Thymus (tissue), 11 donors: ENCODE results near the gene PLCH2. TPM values are rescaled to one million over a fixed set of nuclear protein-coding genes. Genes with fewer than 3 reads are reported as not detected.

ENCODE experiments used
- DNase-seq, 9 donors: peaks; one replicate each; pipeline ENCODE4 v3.0.0-alpha.2; 2013; ENCODE audit warnings: low spot score in 9 of 9, low read depth in 6 of 9, missing footprints in 1 of 9
- H3K27ac ChIP-seq, 2 donors: one replicate each; pipeline ENCODE4 v1.5.1; 2013; ENCODE audit warnings: control low read depth in 1 of 2, low read depth in 1 of 2, low read length in 1 of 2, mild to moderate bottlenecking in 1 of 2, moderate library complexity in 1 of 2
- H3K27me3 ChIP-seq, 2 donors: one replicate each; pipeline ENCODE4 v1.5.1; 2013; ENCODE audit warnings: low read length in 1 of 2; ENCODE audit not compliant: control insufficient read depth in 2 of 2, insufficient read depth in 1 of 2
- H3K36me3 ChIP-seq, 2 donors: one replicate each; pipeline ENCODE4 v1.5.1; 2013; ENCODE audit warnings: low read length in 1 of 2, mild to moderate bottlenecking in 1 of 2, moderate library complexity in 1 of 2; ENCODE audit not compliant: control insufficient read depth in 2 of 2, insufficient read depth in 2 of 2
- H3K4me1 ChIP-seq, 2 donors: one replicate each; pipeline ENCODE4 v1.5.1; 2013; ENCODE audit warnings: low read length in 2 of 2; ENCODE audit not compliant: control insufficient read depth in 2 of 2, insufficient read depth in 2 of 2
- H3K4me3 ChIP-seq, 2 donors: one replicate each; pipeline ENCODE4 v1.5.1; 2013; ENCODE audit warnings: low read length in 2 of 2, control low read depth in 1 of 2, mild to moderate bottlenecking in 1 of 2
- H3K9me3 ChIP-seq, 2 donors: one replicate each; pipeline ENCODE4 v1.5.1; 2013; ENCODE audit warnings: low read length in 1 of 2, mild to moderate bottlenecking in 1 of 2; ENCODE audit not compliant: control insufficient read depth in 2 of 2, insufficient read depth in 1 of 2
- WGBS: extraction: QIAGEN DNeasy Blood & Tissue Kit; methylation state at CpG from one replicate; pipeline ENCODE4 v1.1.7; 2013; 5-methylcytosine and 5-hydroxymethylcytosine counted together
- polyA plus RNA-seq: library from polyadenylated mRNA; stranded (reverse); fragments of 200-250 nt; gene quantifications from one replicate; pipeline ENCODE4 v1.2.3, GENCODE V29; 2013
- total RNA-seq: library from RNA; stranded (reverse); fragments of 120-200 nt; gene quantifications from one replicate; pipeline ENCODE4 v1.2.4, GENCODE V29; 2013
- donor health status: healthy.

The PLCH2 gene
- total and polyA plus RNA-seq, 2 donors: 0.90 to 34.4 TPM

- no peaks in the 10 kb centered on the region for H3K27me3 ChIP-seq
- H3K36me3 ChIP-seq: no peaks in the 10 kb centered on the region
- 84% methylated on average over 20 of the region's 20 CpGs for WGBS
- H3K9me3 ChIP-seq: peaks cover 0 to 1% of the 10 kb centered on the region in 2 donors
- H3K27ac ChIP-seq: no peak overlapping the region
- H3K4me3 ChIP-seq: no peak overlapping the region
- no peak for DNase-seq
- no peaks in the 10 kb centered on the region for H3K4me1 ChIP-seq
These were observed 3.1 kb downstream of the PLCH2 start for GRCh38 chr1:2479186-2479585.

GRCh38 chr1:2479618-2480017 lies 3.5 kb downstream of the PLCH2 start:
- Histone ChIP-seq H3K9me3 (peaks cover 0 to 1% of the 10 kb centered on the region in 2 donors), H3K4me1 (no peaks in the 10 kb centered on the region), H3K36me3 (no peaks in the 10 kb centered on the region), H3K27me3 (no peaks in the 10 kb centered on the region), H3K4me3 (no peak overlapping the region), H3K27ac (no peak overlapping the region)
- no peak for DNase-seq
- 93% methylated on average over 28 of the region's 28 CpGs for WGBS

- WGBS: 92% methylated on average over 18 of the region's 18 CpGs
- no peaks in the 10 kb centered on the region for H3K27me3 ChIP-seq
- no peak overlapping the region for H3K4me3 ChIP-seq
- no peaks in the 10 kb centered on the region for H3K36me3 ChIP-seq
- H3K9me3 ChIP-seq: peaks cover 0 to 1% of the 10 kb centered on the region in 2 donors
- no peak overlapping the region for H3K27ac ChIP-seq
- no peaks in the 10 kb centered on the region for H3K4me1 ChIP-seq
- no peak for DNase-seq
These were observed 4.3 kb downstream of the PLCH2 start for GRCh38 chr1:2480236-2480985.

- no peaks in the 10 kb centered on the region for H3K27me3 ChIP-seq
- no peaks in the 10 kb centered on the region for H3K36me3 ChIP-seq
- H3K9me3 ChIP-seq: peaks cover 0 to 1% of the 10 kb centered on the region in 2 donors
- WGBS: 97% methylated on average over 12 of the region's 12 CpGs
- no peak overlapping the region for H3K27ac ChIP-seq
- H3K4me3 ChIP-seq: no peak overlapping the region
- no peak for DNase-seq
- no peaks in the 10 kb centered on the region for H3K4me1 ChIP-seq
These were observed 4.9 kb downstream of the PLCH2 start for GRCh38 chr1:2480986-2481364.

GRCh38 chr1:2481885-2482284 lies 5.8 kb downstream of the PLCH2 start:
- H3K27ac ChIP-seq: no peak overlapping the region
- no peaks in the 10 kb centered on the region for H3K4me1 ChIP-seq
- no peaks in the 10 kb centered on the region for H3K9me3 ChIP-seq
- H3K4me3 ChIP-seq: no peak overlapping the region
- H3K36me3 ChIP-seq: no peaks in the 10 kb centered on the region
- WGBS: 94% methylated on average over 10 of the region's 10 CpGs
- no peaks in the 10 kb centered on the region for H3K27me3 ChIP-seq
- DNase-seq: no peak

- WGBS: 90% methylated on average over 11 of the region's 11 CpGs
- DNase-seq: no peak
- H3K9me3 ChIP-seq: no peaks in the 10 kb centered on the region
- H3K27ac ChIP-seq: no peak overlapping the region
- no peaks in the 10 kb centered on the region for H3K36me3 ChIP-seq
- no peak overlapping the region for H3K4me3 ChIP-seq
- no peaks in the 10 kb centered on the region for H3K27me3 ChIP-seq
- H3K4me1 ChIP-seq: no peaks in the 10 kb centered on the region
These were observed 6.5 kb downstream of the PLCH2 start for GRCh38 chr1:2482588-2482987.

GRCh38 chr1:2483026-2483425 lies 6.9 kb downstream of the PLCH2 start:
- no peaks in the 10 kb centered on the region for H3K27me3 ChIP-seq
- no peak overlapping the region for H3K27ac ChIP-seq
- no peaks in the 10 kb centered on the region for H3K4me1 ChIP-seq
- DNase-seq: no peak
- 90% methylated on average over 13 of the region's 13 CpGs for WGBS
- H3K9me3 ChIP-seq: peaks cover 0 to under 1% of the 10 kb centered on the region in 2 donors
- no peak overlapping the region for H3K4me3 ChIP-seq
- no peaks in the 10 kb centered on the region for H3K36me3 ChIP-seq

GRCh38 chr1:2483970-2484369 lies 7.9 kb downstream of the PLCH2 start:
- WGBS: 85% methylated on average over 16 of the region's 16 CpGs
- Histone ChIP-seq H3K27ac (no peak overlapping the region), H3K27me3 (no peaks in the 10 kb centered on the region), H3K4me1 (no peaks in the 10 kb centered on the region), H3K36me3 (no peaks in the 10 kb centered on the region), H3K4me3 (no peak overlapping the region), H3K9me3 (peaks cover 0 to 8% of the 10 kb centered on the region in 2 donors)
- DNase-seq: no peak

- Histone ChIP-seq H3K27me3 (no peaks in the 10 kb centered on the region), H3K4me3 (no peak overlapping the region), H3K36me3 (no peaks in the 10 kb centered on the region), H3K27ac (no peak overlapping the region), H3K4me1 (no peaks in the 10 kb centered on the region), H3K9me3 (peaks cover 0 to 14% of the 10 kb centered on the region in 2 donors)
- 98% methylated on average over 4 of the region's 4 CpGs for WGBS
- DNase-seq: no peak
These were observed 10.0 kb downstream of the PLCH2 start for GRCh38 chr1:2486041-2486440.
